HEK293T (cell line): Measurements from ENCODE around the gene CPNE4.

ENCODE experiments used
- CTCF ChIA-PET: fragments of 350-600 bp; formaldehyde crosslinking; extraction: SDS; loops from one replicate; lab custom pipeline; 2021; ENCODE audit warnings: antibody characterized with exemption, inconsistent platforms; lab: Yijun Ruan, JAX
- POLR2A ChIA-PET: fragments of 350-600 bp; formaldehyde crosslinking; extraction: SDS; loops from one replicate; lab custom pipeline; 2020; ENCODE audit warnings: antibody characterized with exemption, inconsistent platforms; lab: Yijun Ruan, JAX
- DNase-seq: peaks from one replicate; pipeline ENCODE4 v3.0.0; 2012; ENCODE audit warnings: mixed read lengths; ENCODE audit errors: extremely low spot score
- ARNT ChIP-seq: fragments of 450-650 bp; IDR thresholded peaks from 2 replicates; pipeline ENCODE4 v1.6.1; 2017; ENCODE audit warnings: mild to moderate bottlenecking
- BHLHE40 ChIP-seq: fragments of 450-650 bp; IDR thresholded peaks from 2 replicates; pipeline ENCODE4 v1.6.1; 2016; ENCODE audit warnings: mild to moderate bottlenecking, moderate library complexity, borderline replicate concordance
- CTBP1 ChIP-seq: fragments of 450-650 bp; IDR thresholded peaks from 2 replicates; pipeline ENCODE4 v1.6.1; 2016; ENCODE audit warnings: borderline replicate concordance
- ELF4 ChIP-seq: fragments of 450-650 bp; IDR thresholded peaks from 2 replicates; pipeline ENCODE4 v1.6.1; 2017; ENCODE audit warnings: antibody characterized with exemption
- FOXA1 ChIP-seq: fragments of 450-650 bp; IDR thresholded peaks from 2 replicates; pipeline ENCODE4 v1.6.1; 2016; ENCODE audit warnings: mild to moderate bottlenecking
- FOXK2 ChIP-seq: fragments of 450-650 bp; IDR thresholded peaks from 2 replicates; pipeline ENCODE4 v1.6.1; 2016; ENCODE audit warnings: mild to moderate bottlenecking
- FOXM1 ChIP-seq: fragments of 450-650 bp; IDR thresholded peaks from 2 replicates; pipeline ENCODE4 v1.6.1; 2017; ENCODE audit warnings: mild to moderate bottlenecking, borderline replicate concordance
- HDGF ChIP-seq: fragments of 450-650 bp; IDR thresholded peaks from 2 replicates; pipeline ENCODE4 v1.6.1; 2017; ENCODE audit warnings: antibody characterized with exemption, borderline replicate concordance
- L3MBTL2 ChIP-seq: fragments of 450-650 bp; conservative IDR thresholded peaks from 2 replicates; pipeline ENCODE4 v1.6.1; 2016; ENCODE audit warnings: mild to moderate bottlenecking
- LEF1 ChIP-seq: fragments of 450-650 bp; IDR thresholded peaks from 2 replicates; pipeline ENCODE4 v1.6.1; 2017; ENCODE audit warnings: mild to moderate bottlenecking, borderline replicate concordance
- NFRKB ChIP-seq: fragments of 450-650 bp; IDR thresholded peaks from 2 replicates; pipeline ENCODE4 v1.6.1; 2016; ENCODE audit warnings: mild to moderate bottlenecking, moderate library complexity
- SP1 ChIP-seq: fragments of 450-650 bp; IDR thresholded peaks from 2 replicates; pipeline ENCODE4 v1.6.1; 2017
- SUZ12 ChIP-seq: fragments of 450-650 bp; IDR thresholded peaks from 2 replicates; pipeline ENCODE4 v1.6.1; 2016; ENCODE audit warnings: mild to moderate bottlenecking
- TARDBP ChIP-seq: fragments of 450-650 bp; IDR thresholded peaks from 2 replicates; pipeline ENCODE4 v1.6.1; 2016
- ZNF384 ChIP-seq: fragments of 450-650 bp; IDR thresholded peaks from 2 replicates; pipeline ENCODE4 v1.6.1; 2016
- TF ChIP-seq, protein P1 (sequence below): fragments of 450-650 bp; IDR thresholded peaks from 2 replicates; pipeline ENCODE4 v1.6.1; 2016

Gene CPNE4

DNA sequence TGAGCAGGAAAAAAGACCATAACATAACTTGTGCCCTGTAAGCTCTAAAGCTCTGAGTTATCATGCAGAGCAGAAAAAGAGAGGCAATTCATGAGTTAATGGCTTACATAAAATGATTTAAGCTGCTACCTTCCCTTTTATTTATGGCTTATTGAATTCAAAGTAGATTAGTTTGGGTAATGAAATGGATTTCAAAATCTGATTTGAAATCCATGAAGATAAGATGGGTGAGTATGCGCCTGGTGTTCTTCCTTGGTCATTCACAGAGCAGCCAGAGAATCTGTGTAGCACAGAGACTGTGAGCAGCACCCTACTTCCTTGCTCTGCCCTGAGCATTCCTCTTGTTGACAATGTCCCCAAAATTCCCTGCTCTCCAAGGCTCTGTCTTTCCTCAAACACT, 495.8 kb downstream of the CPNE4 start:
- POLR2A ChIA-PET, result no interaction called here
- CTCF ChIA-PET, result no interaction called here
- TF ChIP-seq LEF1 (no peak), CTBP1 (no peak), L3MBTL2 (no peak), FOXK2 (no peak), HDGF (no peak), ZNF384 (no peak), FOXM1 (no peak), TARDBP (no peak), BHLHE40 (no peak), NFRKB (no peak), FOXA1 (no peak), SP1 (no peak), SUZ12 (no peak), ARNT (no peak), ELF4 (no peak)
- TF ChIP-seq, protein P1, sequence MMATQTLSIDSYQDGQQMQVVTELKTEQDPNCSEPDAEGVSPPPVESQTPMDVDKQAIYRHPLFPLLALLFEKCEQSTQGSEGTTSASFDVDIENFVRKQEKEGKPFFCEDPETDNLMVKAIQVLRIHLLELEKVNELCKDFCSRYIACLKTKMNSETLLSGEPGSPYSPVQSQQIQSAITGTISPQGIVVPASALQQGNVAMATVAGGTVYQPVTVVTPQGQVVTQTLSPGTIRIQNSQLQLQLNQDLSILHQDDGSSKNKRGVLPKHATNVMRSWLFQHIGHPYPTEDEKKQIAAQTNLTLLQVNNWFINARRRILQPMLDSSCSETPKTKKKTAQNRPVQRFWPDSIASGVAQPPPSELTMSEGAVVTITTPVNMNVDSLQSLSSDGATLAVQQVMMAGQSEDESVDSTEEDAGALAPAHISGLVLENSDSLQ, result no peak
- no peak for DNase-seq

DNA sequence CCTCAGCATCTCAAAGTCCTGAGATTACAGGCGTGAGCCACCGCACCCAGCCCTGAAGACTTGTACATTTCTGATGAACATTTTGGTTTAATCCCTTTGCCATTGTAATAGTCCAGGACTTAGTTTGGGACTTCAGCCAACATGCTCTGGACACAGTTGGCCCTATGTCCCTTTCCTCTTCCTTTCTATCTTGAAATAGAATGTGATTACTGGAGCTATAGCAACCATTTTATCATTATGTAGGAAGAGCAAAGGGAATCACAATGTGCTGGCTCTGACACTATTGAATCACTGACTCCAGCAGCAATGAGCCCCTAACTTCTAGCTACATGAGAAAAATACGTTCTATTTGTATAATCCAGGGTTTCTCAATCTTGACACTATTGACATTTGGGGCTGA, 497.3 kb downstream of the CPNE4 start:
- DNase-seq, result no peak
- POLR2A ChIA-PET, result no interaction called here
- TF ChIP-seq, protein P1, result no peak
- TF ChIP-seq LEF1 (no peak), ARNT (no peak), BHLHE40 (no peak), SUZ12 (no peak), NFRKB (no peak), ZNF384 (no peak), FOXA1 (no peak), L3MBTL2 (no peak), FOXM1 (no peak), CTBP1 (no peak), TARDBP (no peak), ELF4 (no peak), SP1 (no peak), FOXK2 (no peak), HDGF (no peak)
- CTCF ChIA-PET, result no interaction called here

DNA sequence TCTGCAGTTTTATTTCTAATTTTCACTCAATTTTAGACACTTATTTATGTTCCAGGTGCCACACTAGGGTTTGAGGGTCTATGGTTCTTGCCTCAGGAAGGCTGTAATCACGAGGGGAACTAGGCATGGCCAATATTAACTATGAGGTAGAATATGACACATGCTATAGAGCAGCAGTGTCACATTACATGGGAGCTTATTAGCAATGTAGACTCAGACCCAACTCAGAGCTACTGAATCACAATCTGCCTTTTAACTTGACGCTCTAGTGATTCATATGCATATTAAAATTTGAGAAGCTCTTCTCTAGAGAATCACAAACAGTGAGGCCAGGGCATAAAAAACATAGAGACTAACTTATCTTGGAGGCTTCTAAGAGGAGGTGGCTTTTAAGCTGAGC, 499.2 kb downstream of the CPNE4 start:
- no peak for TF ChIP-seq TARDBP
- no peak for TF ChIP-seq ZNF384
- TF ChIP-seq FOXK2, result no peak
- TF ChIP-seq, protein P1, result no peak
- TF ChIP-seq BHLHE40, result no peak
- TF ChIP-seq CTBP1, result no peak
- no peak for TF ChIP-seq SUZ12
- ChIA-PET CTCF (no interaction called here), POLR2A (no interaction called here)
- no peak for DNase-seq

DNA sequence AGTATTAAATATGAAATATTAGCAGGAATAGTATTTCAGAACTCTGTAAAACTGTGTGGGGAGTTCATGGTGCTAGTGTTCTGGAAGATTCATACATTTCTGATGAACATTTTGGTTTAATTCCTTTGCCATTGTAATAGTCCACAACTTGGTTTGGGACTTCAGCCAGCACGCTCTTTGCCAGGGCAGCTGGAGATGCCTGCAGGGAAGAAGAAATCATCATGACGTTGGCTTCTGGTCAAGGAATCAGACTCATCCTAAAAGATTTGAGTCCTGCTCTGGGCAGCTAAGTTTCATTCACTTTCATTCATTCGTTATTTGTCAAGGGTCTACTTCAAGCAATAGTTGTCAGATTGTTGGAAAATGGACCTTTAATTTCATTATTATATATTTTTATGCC, 499.7 kb downstream of the CPNE4 start:
- ChIA-PET POLR2A (no interaction called here), CTCF (no interaction called here)
- TF ChIP-seq SP1 (no peak), ELF4 (no peak), HDGF (no peak), L3MBTL2 (no peak), BHLHE40 (no peak), ZNF384 (no peak), FOXA1 (no peak), SUZ12 (no peak), ARNT (no peak), LEF1 (no peak), FOXM1 (no peak), TARDBP (no peak), NFRKB (no peak), FOXK2 (no peak), CTBP1 (no peak)
- TF ChIP-seq, protein P1, result no peak
- no peak for DNase-seq

DNA sequence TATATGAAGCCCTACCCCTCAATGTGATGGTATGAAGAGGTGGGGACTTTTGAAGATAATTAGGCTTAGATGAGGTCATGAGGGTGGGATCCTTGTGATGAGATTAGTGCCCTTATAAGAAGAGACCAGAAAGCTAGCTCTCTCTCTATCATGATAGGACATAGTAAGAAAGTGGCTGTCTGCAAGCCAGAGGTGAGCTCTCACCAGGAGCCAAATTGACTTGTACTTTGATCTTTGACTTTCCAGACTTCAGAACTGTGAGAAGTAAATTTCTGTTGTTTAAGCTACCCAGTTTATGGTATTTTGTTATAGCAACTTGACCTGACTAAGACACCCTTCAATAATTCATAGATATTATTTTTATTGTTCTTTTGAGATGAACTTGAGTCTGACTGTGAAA, 502.2 kb downstream of the CPNE4 start:
- no peak for DNase-seq
- no peak for TF ChIP-seq L3MBTL2
- TF ChIP-seq, protein P1, result no peak
- no peak for TF ChIP-seq ARNT
- TF ChIP-seq NFRKB, result no peak
- TF ChIP-seq FOXM1, result no peak
- no peak for TF ChIP-seq BHLHE40
- no peak for TF ChIP-seq LEF1
- TF ChIP-seq SUZ12, result no peak
- TF ChIP-seq TARDBP, result no peak
- ChIA-PET POLR2A (no interaction called here), CTCF (interaction anchor here (0.8 kb wide), 1 partner anchor 40 kb away, joined by 3 read pairs; no protein-coding TSS in a partner anchor)

DNA sequence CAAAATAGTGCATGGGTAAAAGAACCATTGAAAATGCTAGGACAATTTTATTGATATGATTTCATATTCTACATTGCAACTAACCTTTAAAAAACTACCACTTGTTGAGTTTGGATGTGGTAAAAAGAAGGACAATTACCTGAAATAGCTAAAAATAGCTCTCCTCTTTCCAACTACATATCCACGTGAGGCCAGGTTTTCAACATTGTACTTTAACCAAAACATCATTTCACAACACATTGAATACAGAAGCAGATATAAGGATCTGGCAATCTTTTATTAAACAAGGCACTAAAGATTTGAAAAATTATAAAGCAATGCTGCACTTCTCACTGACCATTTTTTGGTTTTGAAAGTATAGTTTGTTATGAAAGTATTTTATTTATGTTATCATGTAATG, 504.0 kb downstream of the CPNE4 start:
- DNase-seq, result no peak
- CTCF ChIA-PET, result no interaction called here
- no peak for TF ChIP-seq FOXM1
- TF ChIP-seq ELF4, result no peak
- POLR2A ChIA-PET, result no interaction called here
